Stimulated activated naive CD8-positive, alpha-beta T cell treated with anti-CD3 and anti-CD28 coated beads, Interleukin-15, amount 100 ng/mL, for 72 hours (primary cell): ENCODE data around the gene BCAS1.

Experiments used
- ATAC-seq: fragments of 150-1000 bp; cut with Tn5 transposase; 2 replicates; pipeline ENCODE4 v1.10.0; 2021; ENCODE audit warnings: mild to moderate bottlenecking, moderate library complexity
- DNase-seq, 2 donors: peaks; one replicate each; pipeline ENCODE4 v3.0.0; 2021 to 2022
- H3K27ac Mint-ChIP-seq, 2 donors: one replicate each; pipeline ENCODE4 v1.8.0; 2022; ENCODE audit warnings: mild to moderate bottlenecking in 2 of 2, mixed read lengths in 2 of 2, moderate library complexity in 2 of 2
- H3K27me3 Mint-ChIP-seq: one replicate; pipeline ENCODE4 v1.8.0; 2022; ENCODE audit warnings: mixed read lengths
- H3K4me1 Mint-ChIP-seq: one replicate; pipeline ENCODE4 v1.8.0; 2022; ENCODE audit warnings: mild to moderate bottlenecking, mixed read lengths
- H3K4me3 Mint-ChIP-seq, 2 donors: one replicate each; pipeline ENCODE4 v1.8.0; 2022; ENCODE audit warnings: mild to moderate bottlenecking in 2 of 2, mixed read lengths in 2 of 2, moderate library complexity in 1 of 2
- H3K9me3 Mint-ChIP-seq, 2 donors: one replicate each; pipeline ENCODE4 v1.8.0; 2022; ENCODE audit warnings: mixed read lengths in 2 of 2

BCAS1 gene

GRCh38 chr20:53952528-53953096 lies 117.8 kb downstream of the BCAS1 start:
- DNase-seq (no peak), ATAC-seq (no peak)
- no peak overlapping the region for H3K4me3 Mint-ChIP-seq
- no peak overlapping the region for H3K27ac Mint-ChIP-seq
- peaks cover 36% of the 10 kb centered on the region for H3K4me1 Mint-ChIP-seq
- H3K27me3 Mint-ChIP-seq = no peaks in the 10 kb centered on the region
- peaks cover 3 to 11% of the 10 kb centered on the region in 2 donors for H3K9me3 Mint-ChIP-seq

GRCh38 chr20:53950578-53950977 lies 119.8 kb downstream of the BCAS1 start:
- Mint-ChIP-seq H3K9me3 (peaks cover 3 to 11% of the 10 kb centered on the region in 2 donors), H3K4me3 (peak overlapping the region in 1 of 2 donors; percentile 74), H3K4me1 (peaks cover 44% of the 10 kb centered on the region), H3K27ac (peak overlapping the region in 1 of 2 donors; percentile 82), H3K27me3 (no peaks in the 10 kb centered on the region)
- DNase-seq (no peak), ATAC-seq (no peak)

GRCh38 chr20:53950031-53950430 lies 120.4 kb downstream of the BCAS1 start:
- Mint-ChIP-seq H3K27me3 (no peaks in the 10 kb centered on the region), H3K4me3 (peak overlapping the region; percentile 2 to 74), H3K27ac (peak overlapping the region in 1 of 2 donors; percentile 82), H3K9me3 (peaks cover 0 to 11% of the 10 kb centered on the region in 2 donors), H3K4me1 (peaks cover 40% of the 10 kb centered on the region)
- DNase-seq (no peak), ATAC-seq (no peak)

GRCh38 chr20:53949319-53949839 lies 121.0 kb downstream of the BCAS1 start:
- H3K9me3 Mint-ChIP-seq = peaks cover 0 to 11% of the 10 kb centered on the region in 2 donors
- peaks cover 43% of the 10 kb centered on the region for H3K4me1 Mint-ChIP-seq
- DNase-seq (peak; percentile 57 to 76), ATAC-seq (peak; percentile 92)
- H3K27ac Mint-ChIP-seq = peak overlapping the region; percentile 76 to 92
- no peaks in the 10 kb centered on the region for H3K27me3 Mint-ChIP-seq
- peak overlapping the region; percentile 74 to 77 for H3K4me3 Mint-ChIP-seq

GRCh38 chr20:53948383-53949318 lies 121.7 kb downstream of the BCAS1 start:
- DNase-seq (peak; percentile 15 to 47), ATAC-seq (peak; percentile 77)
- Mint-ChIP-seq H3K9me3 (peaks cover 0 to 11% of the 10 kb centered on the region in 2 donors), H3K4me1 (peaks cover 50% of the 10 kb centered on the region), H3K27me3 (no peaks in the 10 kb centered on the region), H3K4me3 (peak overlapping the region; percentile 74 to 77), H3K27ac (peak overlapping the region; percentile 76 to 92)

- Mint-ChIP-seq H3K4me1 (peaks cover 59% of the 10 kb centered on the region), H3K9me3 (peaks cover 0 to 11% of the 10 kb centered on the region in 2 donors), H3K27ac (peak overlapping the region in 1 of 2 donors; percentile 11), H3K4me3 (peak overlapping the region in 1 of 2 donors; percentile 29), H3K27me3 (no peaks in the 10 kb centered on the region)
- DNase-seq = no peak
- ATAC-seq = no peak
Measured at GRCh38 chr20:53947501-53948195, 122.7 kb downstream of the BCAS1 start.

- Mint-ChIP-seq H3K27ac (no peak overlapping the region), H3K4me1 (peaks cover 73% of the 10 kb centered on the region), H3K27me3 (no peaks in the 10 kb centered on the region), H3K9me3 (no peaks in the 10 kb centered on the region), H3K4me3 (no peak overlapping the region)
- ATAC-seq = no peak
- no peak for DNase-seq
Measured at GRCh38 chr20:53946106-53946505, 124.3 kb downstream of the BCAS1 start.

- no peak for DNase-seq
- Mint-ChIP-seq H3K4me3 (no peak overlapping the region), H3K4me1 (peaks cover 77% of the 10 kb centered on the region), H3K27me3 (no peaks in the 10 kb centered on the region), H3K9me3 (no peaks in the 10 kb centered on the region), H3K27ac (no peak overlapping the region)
- no peak for ATAC-seq
Measured at GRCh38 chr20:53945478-53945877, 124.9 kb downstream of the BCAS1 start.

- no peak for DNase-seq
- Mint-ChIP-seq H3K4me3 (peak overlapping the region in 1 of 2 donors; percentile 55), H3K9me3 (no peaks in the 10 kb centered on the region), H3K27me3 (no peaks in the 10 kb centered on the region), H3K27ac (no peak overlapping the region), H3K4me1 (peaks cover 77% of the 10 kb centered on the region)
- no peak for ATAC-seq
Measured at GRCh38 chr20:53944796-53945195, 125.6 kb downstream of the BCAS1 start.

GRCh38 chr20:53943522-53944291 lies 126.7 kb downstream of the BCAS1 start:
- no peak for ATAC-seq

GRCh38 chr20:53942973-53943372 lies 127.4 kb downstream of the BCAS1 start:
- Mint-ChIP-seq H3K4me1 (peaks cover 74% of the 10 kb centered on the region), H3K27me3 (no peaks in the 10 kb centered on the region), H3K9me3 (no peaks in the 10 kb centered on the region), H3K27ac (no peak overlapping the region), H3K4me3 (no peak overlapping the region)
- DNase-seq (no peak), ATAC-seq (no peak)

More at GRCh38 chr20:53943522-53944291, 126.7 kb downstream of the BCAS1 start:
- no peaks in the 10 kb centered on the region for H3K27me3 Mint-ChIP-seq
- H3K27ac Mint-ChIP-seq = no peak overlapping the region
- H3K4me1 Mint-ChIP-seq = peaks cover 74% of the 10 kb centered on the region
- peak; percentile 18 to 35 for DNase-seq
- H3K9me3 Mint-ChIP-seq = no peaks in the 10 kb centered on the region
- peak overlapping the region; percentile 40 to 65 for H3K4me3 Mint-ChIP-seq

- Mint-ChIP-seq H3K27ac (peak overlapping the region in 1 of 2 donors; percentile 67), H3K4me3 (no peak overlapping the region), H3K27me3 (no peaks in the 10 kb centered on the region), H3K9me3 (no peaks in the 10 kb centered on the region), H3K4me1 (peaks cover 72% of the 10 kb centered on the region)
- DNase-seq (no peak), ATAC-seq (no peak)
Measured at GRCh38 chr20:53942472-53942816, 128.0 kb downstream of the BCAS1 start.

GRCh38 chr20:53941680-53942471 lies 128.5 kb downstream of the BCAS1 start:
- Mint-ChIP-seq H3K9me3 (no peaks in the 10 kb centered on the region), H3K27ac (peak overlapping the region in 1 of 2 donors; percentile 67), H3K4me3 (peak overlapping the region in 1 of 2 donors; percentile 3), H3K27me3 (no peaks in the 10 kb centered on the region), H3K4me1 (peaks cover 71% of the 10 kb centered on the region)
- ATAC-seq (no peak), DNase-seq (no peak)

GRCh38 chr20:53940907-53941545 lies 129.4 kb downstream of the BCAS1 start:
- DNase-seq = no peak
- Mint-ChIP-seq H3K4me3 (peak overlapping the region; percentile 7 to 16), H3K9me3 (no peaks in the 10 kb centered on the region), H3K27me3 (no peaks in the 10 kb centered on the region), H3K4me1 (peaks cover 68% of the 10 kb centered on the region), H3K27ac (no peak overlapping the region)
- no peak for ATAC-seq
